Measurements from ENCODE around the gene CCDC92B. TPM values are rescaled to one million over a fixed set of nuclear protein-coding genes. Genes with fewer than 3 reads are reported as not detected.

Gene CCDC92B
- total RNA-seq, 2 donors from 2014 or later = 0.13 to 0.37 TPM

GRCh38 chr17:2723997-2724783 lies 25.3 kb downstream of the CCDC92B start:
- Mint-ChIP-seq H3K36me3 (ENCODE audit: low read depth) (peaks cover 4% of the 10 kb centered on the region), H3K4me1 (peaks cover 9% of the 10 kb centered on the region), H3K27me3 (peaks cover 13% of the 10 kb centered on the region), H3K27ac (no peak overlapping the region), H3K4me3 (peak overlapping the region; percentile 78)
- no peak for ATAC-seq
- H3K9me3 ChIP-seq (ENCODE audit: control insufficient read depth, low read length, poor library complexity, severe bottlenecking) = no peaks in the 10 kb centered on the region
- no peak for DNase-seq

GRCh38 chr17:2723505-2723996 lies 25.9 kb downstream of the CCDC92B start:
- Mint-ChIP-seq H3K4me1 (peaks cover 9% of the 10 kb centered on the region), H3K27me3 (peaks cover 13% of the 10 kb centered on the region), H3K4me3 (peak overlapping the region; percentile 62), H3K27ac (no peak overlapping the region), H3K36me3 (ENCODE audit: low read depth) (peaks cover 4% of the 10 kb centered on the region)
- H3K9me3 ChIP-seq (ENCODE audit: control insufficient read depth, low read length, poor library complexity, severe bottlenecking) = no peaks in the 10 kb centered on the region
- DNase-seq = no peak
- no peak for ATAC-seq

DNA sequence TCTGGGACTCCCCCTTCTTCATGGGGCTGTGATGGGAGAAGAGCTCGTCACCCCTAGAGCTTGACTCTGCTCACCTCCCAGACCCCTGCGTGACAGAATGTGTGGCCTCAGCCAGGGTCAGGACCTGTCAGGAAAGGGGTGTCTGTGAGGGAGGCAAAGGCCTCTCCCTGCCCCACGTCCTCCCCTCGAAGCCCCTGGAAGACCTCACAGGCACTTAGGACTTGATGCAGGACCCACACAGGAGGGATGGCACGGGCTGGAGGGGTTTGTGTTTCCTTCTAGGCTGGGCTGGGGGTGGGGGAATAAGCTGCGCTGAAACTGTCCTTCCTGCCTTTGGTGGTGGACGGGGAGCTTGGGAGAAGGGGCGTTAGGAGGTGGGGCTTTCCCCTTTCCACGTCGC lies 26.8 kb downstream of the CCDC92B start:
- no peaks in the 10 kb centered on the region for H3K9me3 ChIP-seq (ENCODE audit: control insufficient read depth, low read length, poor library complexity, severe bottlenecking)

GRCh38 chr17:2721603-2722002 lies 27.8 kb downstream of the CCDC92B start:
- DNase-seq (no peak), ATAC-seq (peak; percentile 68)
- Mint-ChIP-seq H3K27me3 (peaks cover 7% of the 10 kb centered on the region), H3K4me3 (no peak overlapping the region), H3K27ac (peak overlapping the region; percentile 56), H3K36me3 (ENCODE audit: low read depth) (peaks cover 4% of the 10 kb centered on the region), H3K4me1 (peaks cover 9% of the 10 kb centered on the region)
- H3K9me3 ChIP-seq (ENCODE audit: control insufficient read depth, low read length, poor library complexity, severe bottlenecking) = no peaks in the 10 kb centered on the region

More for the DNA sequence above, 26.8 kb downstream of the CCDC92B start:
- DNase-seq (no peak), ATAC-seq (no peak)
- Mint-ChIP-seq H3K4me1 (peaks cover 9% of the 10 kb centered on the region), H3K27ac (no peak overlapping the region), H3K27me3 (peaks cover 13% of the 10 kb centered on the region), H3K4me3 (no peak overlapping the region), H3K36me3 (ENCODE audit: low read depth) (peaks cover 4% of the 10 kb centered on the region)

- Mint-ChIP-seq H3K27me3 (no peaks in the 10 kb centered on the region), H3K36me3 (ENCODE audit: low read depth) (no peaks in the 10 kb centered on the region), H3K4me1 (peaks cover 4% of the 10 kb centered on the region), H3K4me3 (no peak overlapping the region), H3K27ac (no peak overlapping the region)
- no peak for ATAC-seq
- no peaks in the 10 kb centered on the region for H3K9me3 ChIP-seq (ENCODE audit: control insufficient read depth, low read length, poor library complexity, severe bottlenecking)
- no peak for DNase-seq
Measured at GRCh38 chr17:2719861-2720260, 29.6 kb downstream of the CCDC92B start.

- H3K9me3 ChIP-seq (ENCODE audit: control insufficient read depth, low read length, poor library complexity, severe bottlenecking) = no peaks in the 10 kb centered on the region
- no peak overlapping the region for H3K4me3 Mint-ChIP-seq
- H3K27me3 Mint-ChIP-seq = no peaks in the 10 kb centered on the region
- ATAC-seq (no peak), DNase-seq (no peak)
- H3K27ac Mint-ChIP-seq = no peak overlapping the region
- H3K4me1 Mint-ChIP-seq = peaks cover 2% of the 10 kb centered on the region
- H3K36me3 Mint-ChIP-seq (ENCODE audit: low read depth) = no peaks in the 10 kb centered on the region
Measured at GRCh38 chr17:2718150-2718938, 31.1 kb downstream of the CCDC92B start.

DNA sequence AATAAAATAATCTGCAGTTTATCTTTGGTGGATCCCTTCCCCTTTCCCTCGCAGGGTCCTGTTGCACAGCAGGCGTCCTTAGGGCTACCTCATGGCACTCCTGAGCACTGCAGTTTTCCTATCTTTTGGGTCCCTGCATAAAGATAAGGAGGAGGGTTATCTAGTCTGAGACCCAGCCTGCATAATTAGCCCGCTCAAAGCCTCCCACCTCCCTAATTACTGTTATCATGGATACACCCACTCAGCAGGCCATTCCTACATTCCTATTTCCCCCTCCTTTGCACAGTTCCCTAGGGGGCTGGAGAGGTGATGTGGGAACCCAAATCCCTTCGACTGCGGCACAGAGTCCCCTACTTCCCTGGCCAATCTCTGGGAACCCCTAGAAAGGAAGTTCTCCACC lies 32.8 kb downstream of the CCDC92B start:
- no peaks in the 10 kb centered on the region for H3K36me3 Mint-ChIP-seq (ENCODE audit: low read depth)
- H3K9me3 ChIP-seq (ENCODE audit: control insufficient read depth, low read length, poor library complexity, severe bottlenecking) = no peaks in the 10 kb centered on the region
- H3K27me3 Mint-ChIP-seq = no peaks in the 10 kb centered on the region
- DNase-seq (no peak), ATAC-seq (no peak)
- no peak overlapping the region for H3K27ac Mint-ChIP-seq
- peaks cover 5% of the 10 kb centered on the region for H3K4me1 Mint-ChIP-seq
- no peak overlapping the region for H3K4me3 Mint-ChIP-seq

DNA sequence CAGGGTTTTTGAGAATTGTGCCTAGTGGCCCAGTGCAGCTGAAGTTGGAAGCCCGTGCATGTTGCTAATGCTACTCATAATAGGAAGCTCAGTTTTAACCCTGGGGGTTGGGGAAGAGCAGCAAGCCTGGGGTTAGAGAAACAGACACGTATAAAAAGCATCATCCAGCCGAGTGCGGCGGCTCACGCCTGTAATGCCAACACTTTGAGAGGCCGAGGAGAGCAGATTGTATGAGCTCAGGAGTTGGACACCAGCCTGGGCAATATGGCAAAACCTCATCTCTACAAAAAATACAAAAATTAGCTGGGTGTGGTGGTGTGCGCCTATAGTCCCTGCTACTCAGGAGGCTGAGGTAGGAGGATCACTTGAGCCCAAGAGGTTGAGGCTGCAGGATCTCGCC lies 35.6 kb downstream of the CCDC92B start:
- Mint-ChIP-seq H3K4me1 (peaks cover 23% of the 10 kb centered on the region), H3K27ac (no peak overlapping the region), H3K4me3 (no peak overlapping the region), H3K27me3 (no peaks in the 10 kb centered on the region), H3K36me3 (ENCODE audit: low read depth) (no peaks in the 10 kb centered on the region)
- H3K9me3 ChIP-seq (ENCODE audit: control insufficient read depth, low read length, poor library complexity, severe bottlenecking) = no peaks in the 10 kb centered on the region
- ATAC-seq = no peak
- no peak for DNase-seq

DNA sequence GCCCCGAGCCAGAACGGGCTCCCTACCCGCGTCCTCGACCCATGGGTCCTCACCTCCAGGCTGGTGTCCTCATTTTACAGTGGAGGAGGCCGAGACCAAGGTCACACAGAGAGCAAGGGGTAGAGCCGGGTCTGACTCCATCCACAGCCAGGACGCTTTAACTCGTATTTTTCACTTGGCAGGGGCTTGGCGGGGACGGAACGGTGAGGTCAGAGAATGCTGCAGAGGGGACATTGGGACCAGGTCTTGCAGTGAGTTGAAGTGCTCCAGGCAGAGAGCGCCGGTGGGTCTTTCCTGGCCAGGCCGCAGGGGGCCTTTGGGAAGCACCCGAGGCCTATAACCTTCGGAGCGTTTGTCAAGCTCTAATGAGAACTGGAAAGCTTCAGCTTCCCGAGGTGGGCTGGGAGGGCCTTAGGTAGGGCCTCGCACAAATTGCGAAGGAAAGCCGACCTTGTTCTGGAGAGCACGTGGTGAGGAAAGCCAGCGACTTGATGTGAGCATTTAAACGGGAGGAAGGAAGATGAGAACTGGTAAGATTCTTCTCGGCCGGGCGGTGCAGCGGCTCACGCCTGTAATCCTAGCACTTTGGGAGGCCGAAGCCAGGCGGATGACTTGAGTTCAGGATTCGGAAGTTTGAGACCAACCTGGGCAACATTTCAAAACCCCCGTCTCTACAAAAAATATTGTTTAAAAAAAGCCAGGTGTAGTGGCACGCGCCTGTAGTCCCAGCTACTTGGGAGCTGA lies 37.0 kb downstream of the CCDC92B start:
- H3K9me3 ChIP-seq (ENCODE audit: control insufficient read depth, low read length, poor library complexity, severe bottlenecking) = no peaks in the 10 kb centered on the region
- ATAC-seq = no peak
- H3K27ac Mint-ChIP-seq = peak overlapping the region; percentile 80
- no peaks in the 10 kb centered on the region for H3K27me3 Mint-ChIP-seq
- DNase-seq = no peak
- peaks cover 30% of the 10 kb centered on the region for H3K4me1 Mint-ChIP-seq
- H3K36me3 Mint-ChIP-seq (ENCODE audit: low read depth) = no peaks in the 10 kb centered on the region
- H3K4me3 Mint-ChIP-seq = peak overlapping the region; percentile 84

DNA sequence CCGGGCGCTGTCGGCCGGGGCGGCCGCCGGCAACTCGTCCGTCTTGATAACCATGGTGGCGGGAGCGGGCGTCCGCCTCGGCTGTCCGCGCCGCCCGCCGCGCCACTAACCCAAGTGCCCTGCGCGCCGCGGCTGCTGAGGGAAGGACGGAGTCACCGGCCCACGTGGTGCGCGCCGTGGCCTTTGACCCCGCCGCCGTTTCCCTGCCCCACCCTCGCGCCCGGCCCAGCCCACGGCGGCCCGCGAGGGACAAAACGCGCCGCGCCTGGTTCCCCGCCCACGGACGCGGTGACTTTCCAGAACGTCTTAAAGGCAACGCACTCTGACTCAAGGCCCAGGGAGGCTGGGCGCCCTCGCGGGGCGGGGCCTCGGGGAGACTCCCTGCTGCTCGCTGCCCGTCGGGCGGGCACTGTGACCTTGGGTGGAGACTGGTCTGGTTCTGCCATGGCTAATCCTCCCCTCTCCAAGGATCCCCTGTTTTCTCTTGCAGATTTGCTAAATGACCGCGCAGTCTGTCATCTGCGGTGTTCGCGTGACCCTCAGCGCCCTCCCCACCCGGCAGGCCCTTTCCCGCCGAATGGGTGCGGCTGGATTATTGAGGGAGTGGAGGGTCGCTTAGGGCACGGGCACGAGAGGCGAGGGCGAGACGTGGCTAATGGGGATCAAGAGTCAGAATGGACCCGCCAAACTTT lies 37.7 kb downstream of the CCDC92B start, which contains the start of gene CLUH:
Gene CLUH (minus strand): TSS at position 157 of the 692 bp plus-strand sequence. CDS start 103 bp downstream, at position 54.
- Mint-ChIP-seq H3K27ac (peak within 1 kb of the TSS; percentile 81), H3K27me3 (no peaks in the 10 kb centered on the region), H3K36me3 (ENCODE audit: low read depth) (no peaks in the 10 kb centered on the region), H3K4me3 (peak within 1 kb of the TSS; percentile 90), H3K4me1 (peaks cover 30% of the 10 kb centered on the region)
- DNase-seq (peak; percentile 93 to 95 (median 94)), ATAC-seq (peak; percentile 94)
- H3K9me3 ChIP-seq (ENCODE audit: control insufficient read depth, low read length, poor library complexity, severe bottlenecking) = no peaks in the 10 kb centered on the region

DNA sequence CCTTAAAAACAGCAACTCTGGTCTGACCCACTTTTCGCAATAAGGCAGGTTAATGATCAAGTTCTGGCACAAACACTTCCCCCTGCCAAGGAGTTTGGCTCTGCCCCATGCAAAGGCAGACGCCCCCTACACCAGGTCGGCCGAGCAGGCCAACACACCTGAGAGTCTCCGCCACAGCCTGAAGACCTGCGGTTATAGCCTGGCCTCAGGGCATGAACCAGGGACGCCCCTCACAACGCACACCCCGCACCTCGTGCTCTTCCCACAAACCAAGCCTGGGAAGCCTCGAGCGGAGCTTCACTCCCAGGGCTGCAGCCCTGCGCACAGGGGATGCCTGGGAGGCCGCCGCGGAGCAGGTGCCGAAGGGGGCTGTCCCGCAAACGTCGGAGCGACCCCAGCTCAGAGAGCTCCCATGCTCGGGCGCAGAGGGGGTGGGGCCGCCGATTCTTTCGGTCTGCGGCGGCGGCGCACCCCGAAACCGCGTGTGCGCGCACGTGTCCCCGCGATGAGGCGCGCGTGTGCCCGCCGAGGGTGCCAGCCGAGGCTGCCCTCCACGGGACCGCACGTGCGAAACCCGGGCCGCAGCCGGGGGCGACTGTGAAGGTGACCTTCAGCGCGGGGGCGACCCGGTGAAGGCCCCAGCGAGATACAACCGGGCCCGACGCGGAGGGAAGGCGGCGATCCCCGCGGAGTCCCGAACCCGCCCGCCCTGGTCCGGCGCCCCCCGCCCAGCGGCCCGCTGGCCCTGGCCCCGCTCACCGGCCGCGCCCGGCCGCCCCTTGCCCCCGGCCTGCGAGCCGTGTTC lies 38.4 kb downstream of the CCDC92B start:
- no peaks in the 10 kb centered on the region for H3K9me3 ChIP-seq (ENCODE audit: control insufficient read depth, low read length, poor library complexity, severe bottlenecking)
- peak overlapping the region; percentile 81 for H3K27ac Mint-ChIP-seq
- no peaks in the 10 kb centered on the region for H3K27me3 Mint-ChIP-seq
- ATAC-seq = peak; percentile 29
- no peaks in the 10 kb centered on the region for H3K36me3 Mint-ChIP-seq (ENCODE audit: low read depth)
- DNase-seq = peak in 1 of 3 donors; percentile 25
- H3K4me3 Mint-ChIP-seq = peak overlapping the region; percentile 90
- H3K4me1 Mint-ChIP-seq = peaks cover 30% of the 10 kb centered on the region
